HepG2 (cell line): ENCODE measurements around the gene GLIS2. TPM values are rescaled to one million over a fixed set of nuclear protein-coding genes. Genes with fewer than 3 reads are reported as not detected.

Experiments used
- AGO1 ChIP-seq: fragments of 200-400 bp; formaldehyde crosslinking; IDR thresholded peaks from 2 replicates; pipeline ENCODE4 v1.6.1; 2017; ENCODE audit warnings: mild to moderate bottlenecking, low read depth, low read length, moderate library complexity; ENCODE audit not compliant: poor library complexity, severe bottlenecking
- CREB3 ChIP-seq: sonication (generic); formaldehyde crosslinking; IDR thresholded peaks from 2 replicates; pipeline ENCODE4 v1.5.0; 2020; ENCODE audit warnings: missing genetic modification reagents
- E2F1 ChIP-seq: sonication (generic); formaldehyde crosslinking; IDR thresholded peaks from 2 replicates; pipeline ENCODE4 v1.5.0; 2020; ENCODE audit warnings: missing genetic modification reagents
- HIVEP1 ChIP-seq: sonication (generic); formaldehyde crosslinking; IDR thresholded peaks from 2 replicates; pipeline ENCODE4 v1.4.0; 2020; ENCODE audit warnings: mild to moderate bottlenecking, missing genetic modification reagents
- IKZF4 ChIP-seq: sonication (generic); formaldehyde crosslinking; IDR thresholded peaks from 2 replicates; pipeline ENCODE4 v1.5.1; 2020; ENCODE audit warnings: borderline replicate concordance, mild to moderate bottlenecking, low read depth, missing genetic modification reagents; ENCODE audit errors: not compliant biosample characterization
- MAFK ChIP-seq, 2 experiments: IDR thresholded peaks in 1 of 2; conservative IDR thresholded peaks in 1 of 2; 2 replicates each; pipeline ENCODE4 v1.6.1; 2011; ENCODE audit warnings: improper control_type of control experiment in 2 of 2, low read length in 2 of 2
- MYC ChIP-seq: sonication (generic); formaldehyde crosslinking; IDR thresholded peaks from 2 replicates; pipeline ENCODE4 v1.9.0; 2021; ENCODE audit warnings: missing genetic modification reagents, borderline replicate concordance
- NCOA1 ChIP-seq: sonication (generic); formaldehyde crosslinking; IDR thresholded peaks from 2 replicates; pipeline ENCODE4 v1.9.0; 2021; ENCODE audit warnings: missing genetic modification reagents
- POLR2A ChIP-seq, 2 experiments: IDR thresholded peaks; 2 replicates each; pipeline ENCODE4 v1.6.1; 2011; ENCODE audit warnings: low read depth in 2 of 2, low read length in 2 of 2, mild to moderate bottlenecking in 1 of 2, moderate library complexity in 1 of 2; ENCODE audit not compliant: insufficient read depth in 1 of 2
- RFXAP ChIP-seq: sonication (generic); formaldehyde crosslinking; IDR thresholded peaks from 2 replicates; pipeline ENCODE4 v1.4.0; 2020; ENCODE audit warnings: missing genetic modification reagents, borderline replicate concordance
- SETDB1 ChIP-seq: sonication (generic); formaldehyde crosslinking; IDR thresholded peaks from 2 replicates; pipeline ENCODE4 v1.5.1; 2020; ENCODE audit warnings: missing genetic modification reagents, mild to moderate bottlenecking, borderline replicate concordance
- SMAD3 ChIP-seq: sonication (generic); formaldehyde crosslinking; IDR thresholded peaks from 2 replicates; pipeline ENCODE4 v1.4.0; 2020; ENCODE audit warnings: missing genetic modification reagents
- STAT6 ChIP-seq: sonication (generic); formaldehyde crosslinking; IDR thresholded peaks from 2 replicates; pipeline ENCODE4 v1.4.0; 2020; ENCODE audit warnings: missing genetic modification reagents, mild to moderate bottlenecking, borderline replicate concordance
- ZIK1 ChIP-seq: sonication (generic); formaldehyde crosslinking; IDR thresholded peaks from 2 replicates; pipeline ENCODE4 v1.5.0; 2020; ENCODE audit warnings: mild to moderate bottlenecking, low read depth, missing genetic modification reagents, borderline replicate concordance
- ZNF431 ChIP-seq: sonication (generic); formaldehyde crosslinking; IDR thresholded peaks from 2 replicates; pipeline ENCODE4 v1.9.0; 2022; ENCODE audit warnings: missing genetic modification reagents, low read depth, mild to moderate bottlenecking, borderline replicate concordance
- ZNF687 ChIP-seq: sonication (generic); formaldehyde crosslinking; IDR thresholded peaks from 2 replicates; pipeline ENCODE4 v1.5.1; 2020; ENCODE audit warnings: mild to moderate bottlenecking, missing genetic modification reagents, moderate library complexity
- ZXDC ChIP-seq: sonication (generic); formaldehyde crosslinking; IDR thresholded peaks from 2 replicates; pipeline ENCODE4 v1.5.0; 2020; ENCODE audit warnings: mild to moderate bottlenecking, missing genetic modification reagents
- polyA plus RNA-seq, 8 experiments: library from polyadenylated mRNA; depleted of rRNA in 3 of 8; stranded (reverse) in 7 of 8; unstranded in 1 of 8; fragments of >200 nt; fragmentation: Illumina TruSeq in 4 of 8; extraction: Trizol in 4 of 8; gene quantifications; 2 replicates each; pipeline versions ENCODE4 v1.2.1 to v1.2.3, GENCODE V29; 2011 to 2016; ENCODE audit warnings: low read depth in 4 of 8, missing spikeins in 1 of 8, mixed read lengths in 1 of 8; ENCODE audit not compliant: insufficient read depth in 1 of 8
- total RNA-seq, 5 experiments: library from RNA; depleted of rRNA; stranded (reverse); fragments of >200 nt; fragmentation: Illumina TruSeq; extraction: Trizol; gene quantifications; 2 replicates each; pipeline ENCODE4 v1.2.3, GENCODE V29; 2016; ENCODE audit warnings: low read depth in 1 of 5

GLIS2 gene
- total and polyA plus RNA-seq, 2 of the 13 experiments (the other 11 are each of a cell fraction or from before 2014, with no cell fraction given), result 0.28 to 0.29 TPM

- TF ChIP-seq ZNF687 (CRISPR knock-in tag), result peak; percentile 70
- TF ChIP-seq IKZF4 (CRISPR knock-in tag), result no peak
- no peak for TF ChIP-seq ZIK1
- TF ChIP-seq ZXDC (CRISPR knock-in tag), result peak; percentile 37; the same call in 1 of the 2 replicates
- no peak for TF ChIP-seq E2F1 (CRISPR knock-in tag)
- 0 out of 2 replicates have a peak, but pooled peaks have one; percentile 2 for TF ChIP-seq SMAD3 (CRISPR knock-in tag)
- no peak for TF ChIP-seq SETDB1
- 0 out of 2 replicates have a peak, but pooled peaks have one; percentile 50 for TF ChIP-seq ZNF431
- TF ChIP-seq CREB3, result no peak
- peak in 1 of 2 experiments; percentile 59; a peak in 2 of 4 replicates for TF ChIP-seq POLR2A (IDR thresholded peaks at IDR 0.05; ENCODE audit: insufficient read depth in 1 of 2, low read depth in 2 of 2, low read length in 2 of 2)
- TF ChIP-seq NCOA1 (CRISPR knock-in tag), result no peak
- TF ChIP-seq HIVEP1 (CRISPR knock-in tag), result peak; percentile 60; the same call in 1 of the 2 replicates
- TF ChIP-seq MAFK (conservative IDR thresholded peaks at IDR 0.05 in 1 of 2, IDR thresholded peaks at IDR 0.05 in 1 of 2; ENCODE audit: low read length in 2 of 2), result no peak
- TF ChIP-seq MYC (CRISPR knock-in tag), result no peak
- no peak for TF ChIP-seq STAT6 (CRISPR knock-in tag)
- TF ChIP-seq RFXAP (CRISPR knock-in tag), result peak; percentile 13; the same call in 1 of the 2 replicates
- TF ChIP-seq AGO1, result peak; percentile 82
Observed at GRCh38 chr16:4273858-4274311, 42.0 kb upstream of the GLIS2 start (continued).
